HG03135 (cell line): ENCODE data around the gene LIN54.

ENCODE experiments used
- ATAC-seq: cut with Tn5 transposase; IDR thresholded peaks from one replicate; pipeline ENCODE4 v1.9.1; 2021; ENCODE audit warnings: mild to moderate bottlenecking, moderate library complexity; ENCODE audit not compliant: unreplicated experiment

Gene LIN54

GRCh38 chr4:82896755-82897154 lies 113.9 kb downstream of the LIN54 start:
- no peak for ATAC-seq

GRCh38 chr4:82893942-82894341 lies 116.7 kb downstream of the LIN54 start:
- ATAC-seq, result no peak

DNA sequence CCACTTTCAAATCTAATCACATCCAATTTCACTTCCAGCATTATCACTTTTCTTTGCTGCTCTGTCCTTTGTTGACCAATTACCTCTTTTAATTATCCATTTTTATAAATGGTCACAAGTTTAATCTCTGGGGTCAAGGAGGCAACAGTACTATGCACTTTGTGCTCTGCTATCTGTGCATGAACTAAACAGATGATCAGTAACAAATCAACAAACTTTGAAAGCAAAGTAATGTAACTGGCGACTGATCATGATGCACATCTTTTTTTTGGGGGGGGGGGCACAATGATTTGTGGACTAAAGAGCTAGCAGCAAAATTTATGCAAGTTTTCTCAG lies 118.2 kb downstream of the LIN54 start:
- no peak for ATAC-seq

DNA sequence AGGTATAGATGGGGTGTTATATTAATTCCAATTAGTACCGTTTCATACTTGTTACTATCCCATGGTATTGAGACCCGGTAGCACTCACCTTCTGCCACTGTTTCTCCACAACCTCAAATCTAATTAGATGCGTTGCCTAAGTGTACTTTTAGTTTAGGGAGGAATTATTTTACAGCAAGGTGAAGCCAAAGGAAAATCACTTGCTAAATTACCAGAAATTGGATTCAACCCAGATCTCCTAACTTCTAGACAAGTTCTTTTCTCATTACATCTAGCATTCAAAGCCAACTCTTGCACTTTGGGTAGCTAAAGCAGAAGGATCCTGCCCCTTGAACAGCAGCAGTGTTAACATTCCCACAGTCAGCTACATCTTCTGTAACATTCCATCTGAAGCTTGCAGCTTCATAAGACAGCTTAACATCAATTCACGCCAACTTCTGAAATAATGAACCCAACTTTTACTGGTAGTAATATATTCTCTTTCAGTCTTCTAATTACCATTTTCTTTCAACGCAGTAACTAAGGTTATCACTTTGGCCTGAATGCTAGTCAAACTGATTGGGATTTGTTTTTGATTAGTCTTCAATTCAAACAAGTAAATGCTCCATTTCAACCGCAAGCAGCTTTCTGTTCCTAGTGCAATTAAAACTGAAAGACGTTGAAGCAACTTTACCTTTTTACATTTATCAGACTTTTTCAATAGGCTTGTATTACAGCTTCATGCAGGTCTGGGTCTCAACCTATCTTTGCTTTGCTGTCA lies 118.7 kb downstream of the LIN54 start:
- no peak for ATAC-seq

DNA sequence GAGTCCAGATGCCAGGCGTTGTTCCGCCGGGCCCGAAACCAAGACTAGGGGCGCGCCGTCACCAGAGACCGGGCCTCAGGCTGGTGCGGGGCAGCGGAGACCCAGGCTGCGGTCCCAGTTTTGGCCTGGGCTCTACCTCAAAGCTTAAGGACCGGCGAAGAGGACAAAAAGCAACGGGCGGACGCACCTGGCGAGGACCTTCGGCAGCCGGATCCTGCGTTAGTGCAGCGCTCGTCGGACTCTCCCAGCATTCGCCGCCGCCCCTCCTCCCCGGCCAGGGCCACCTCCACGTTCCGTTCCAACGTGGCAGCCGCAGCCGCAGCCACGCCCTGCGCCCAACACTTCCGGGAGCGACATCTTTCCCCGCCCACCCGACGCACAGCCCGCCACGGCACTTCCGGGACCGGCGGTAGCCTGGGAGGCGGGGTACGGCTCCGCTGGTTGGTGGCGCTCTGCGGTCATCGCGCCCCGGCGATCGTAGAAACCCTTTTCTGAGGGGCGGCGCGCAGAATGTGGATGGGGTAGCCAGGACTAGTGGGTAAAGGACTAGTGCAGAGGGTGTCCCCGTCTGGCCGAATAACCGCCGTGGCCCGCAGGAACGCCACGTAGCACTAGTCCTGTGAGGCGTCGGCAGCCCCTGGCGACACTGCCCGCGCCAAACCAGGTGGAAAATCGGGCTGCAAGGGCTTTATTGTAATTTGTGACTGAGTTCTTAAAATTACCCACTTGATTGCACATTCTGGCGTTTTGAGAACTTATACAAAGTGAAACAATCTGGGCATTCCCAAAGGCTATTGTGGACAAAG lies 119.5 kb downstream of the LIN54 start, which contains the start of gene SEC31A:
Gene SEC31A, minus strand, starts transcription at position 253 of the 806 bp plus-strand sequence. CDS start 9,217 bp downstream, outside the sequence.
- ATAC-seq, result peak; percentile 88

DNA sequence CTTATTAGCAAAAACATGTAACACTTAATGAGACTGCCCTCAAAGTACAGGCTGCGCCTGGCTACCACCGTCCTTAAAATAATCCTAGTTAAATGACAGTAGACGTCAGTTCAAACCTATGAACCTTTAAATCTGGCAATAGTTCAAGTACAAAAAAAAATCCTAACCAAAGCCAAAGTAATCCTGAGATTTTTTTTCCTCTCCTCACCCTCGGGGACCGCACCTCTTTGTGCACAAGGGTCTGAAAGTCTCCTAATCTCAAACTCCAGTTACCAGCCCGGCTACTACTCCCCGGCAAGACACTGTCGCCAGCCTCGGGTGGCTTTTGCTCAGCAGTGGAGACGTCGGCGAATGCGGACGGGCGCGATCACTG lies 120.1 kb downstream of the LIN54 start:
- ATAC-seq, result peak; percentile 1

GRCh38 chr4:82889287-82889686 lies 121.3 kb downstream of the LIN54 start:
- no peak for ATAC-seq

GRCh38 chr4:82886147-82886942 lies 124.3 kb downstream of the LIN54 start:
- no peak for ATAC-seq

DNA sequence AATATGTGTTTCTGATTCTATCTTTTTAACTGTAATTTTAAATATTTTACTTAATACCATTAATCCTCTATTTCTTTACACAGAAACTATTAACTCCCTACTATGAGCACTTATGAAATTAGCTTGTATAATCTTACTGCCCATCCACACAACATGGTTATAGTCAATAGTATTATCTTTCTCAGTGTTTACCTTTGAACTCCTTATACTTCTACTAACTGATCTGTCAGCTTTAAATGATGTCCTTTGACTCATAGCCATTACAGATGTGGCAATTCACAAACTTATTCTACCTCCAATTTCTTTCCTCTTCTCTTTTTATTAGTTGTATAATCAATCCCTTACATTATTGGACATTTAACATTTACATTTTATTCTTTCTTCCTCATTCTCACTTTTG lies 125.2 kb downstream of the LIN54 start:
- ATAC-seq, result no peak
